NT2/D1 (cell line): Measurements from ENCODE around the gene TSHR.
A peak's percentile ranks its signal among the peaks of the same experiment; 100 is the strongest.

ENCODE experiments used
- DNase-seq: peaks from one replicate; pipeline ENCODE4 v3.0.0-alpha.2; 2011; ENCODE audit warnings: low read depth, low spot score
- H3K27me3 ChIP-seq: 2 replicates; pipeline ENCODE4 v1.6.0; 2011; ENCODE audit warnings: mild to moderate bottlenecking; ENCODE audit not compliant: insufficient read length, insufficient read depth
- H3K36me3 ChIP-seq: 2 replicates; pipeline ENCODE4 v1.6.1; 2011; ENCODE audit warnings: mild to moderate bottlenecking, low read length, mixed read lengths; ENCODE audit not compliant: insufficient read depth, insufficient read length
- H3K4me1 ChIP-seq: 2 replicates; pipeline ENCODE4 v1.5.1; 2011; ENCODE audit not compliant: insufficient read depth, insufficient read length
- H3K4me3 ChIP-seq: 2 replicates; pipeline ENCODE4 v1.5.1; 2011; ENCODE audit warnings: low read depth; ENCODE audit not compliant: insufficient read length
- H3K9ac ChIP-seq: 2 replicates; pipeline ENCODE4 v1.6.0; 2011; ENCODE audit warnings: low read depth; ENCODE audit not compliant: insufficient read length
- H3K9me3 ChIP-seq: 2 replicates; pipeline ENCODE4 v1.5.1; 2011; ENCODE audit warnings: mild to moderate bottlenecking, low read length; ENCODE audit not compliant: insufficient read depth
- SUZ12 ChIP-seq: IDR thresholded peaks from 2 replicates; pipeline ENCODE4 v1.6.1; 2011; ENCODE audit not compliant: insufficient read length, insufficient read depth; ENCODE audit errors: extremely low read depth
- YY1 ChIP-seq: IDR thresholded peaks from 2 replicates; pipeline ENCODE4 v1.6.1; 2011; ENCODE audit not compliant: insufficient read length, insufficient read depth
- ZNF274 ChIP-seq: IDR thresholded peaks from 2 replicates; pipeline ENCODE4 v1.6.1; 2011; ENCODE audit warnings: mild to moderate bottlenecking, low read depth, low read length

TSHR gene

GRCh38 chr14:80927083-80927989 lies 28.1 kb upstream of the TSHR start:
- TF ChIP-seq SUZ12 (no peak), YY1 (no peak), ZNF274 (no peak)
- H3K36me3 ChIP-seq, result peaks cover 3% of the 10 kb centered on the region
- peaks cover 2% of the 10 kb centered on the region for H3K4me1 ChIP-seq
- DNase-seq, result no peak
- no peaks in the 10 kb centered on the region for H3K27me3 ChIP-seq
- H3K9me3 ChIP-seq, result no peaks in the 10 kb centered on the region
- H3K4me3 ChIP-seq, result no peak overlapping the region
- no peak overlapping the region for H3K9ac ChIP-seq

- no peak for DNase-seq
- no peak for TF ChIP-seq ZNF274
- no peak for TF ChIP-seq YY1
- no peak for TF ChIP-seq SUZ12
- no peaks in the 10 kb centered on the region for H3K9me3 ChIP-seq
- H3K36me3 ChIP-seq, result peaks cover 9% of the 10 kb centered on the region
- H3K27me3 ChIP-seq, result no peaks in the 10 kb centered on the region
- peaks cover 2% of the 10 kb centered on the region for H3K4me1 ChIP-seq
- no peak overlapping the region for H3K4me3 ChIP-seq
- H3K9ac ChIP-seq, result no peak overlapping the region
Observed at GRCh38 chr14:80930095-80930494, 25.3 kb upstream of the TSHR start.

GRCh38 chr14:80930836-80931389 lies 24.5 kb upstream of the TSHR start:
- DNase-seq, result no peak
- H3K36me3 ChIP-seq, result peaks cover 11% of the 10 kb centered on the region
- peaks cover 2% of the 10 kb centered on the region for H3K4me1 ChIP-seq
- no peak overlapping the region for H3K9ac ChIP-seq
- no peak overlapping the region for H3K4me3 ChIP-seq
- H3K9me3 ChIP-seq, result no peaks in the 10 kb centered on the region
- no peaks in the 10 kb centered on the region for H3K27me3 ChIP-seq
- no peak for TF ChIP-seq ZNF274
- no peak for TF ChIP-seq SUZ12
- no peak for TF ChIP-seq YY1

- TF ChIP-seq ZNF274 (no peak), YY1 (no peak), SUZ12 (no peak)
- Histone ChIP-seq H3K4me3 (no peak overlapping the region), H3K4me1 (no peaks in the 10 kb centered on the region), H3K27me3 (no peaks in the 10 kb centered on the region), H3K9ac (no peak overlapping the region), H3K36me3 (peaks cover 14% of the 10 kb centered on the region), H3K9me3 (no peaks in the 10 kb centered on the region)
- DNase-seq, result no peak
Observed at GRCh38 chr14:80933282-80933681, 22.1 kb upstream of the TSHR start.

- DNase-seq, result no peak
- Histone ChIP-seq H3K9ac (no peak overlapping the region), H3K27me3 (no peaks in the 10 kb centered on the region), H3K4me1 (no peaks in the 10 kb centered on the region), H3K9me3 (no peaks in the 10 kb centered on the region), H3K4me3 (no peak overlapping the region), H3K36me3 (peaks cover 15% of the 10 kb centered on the region)
- TF ChIP-seq YY1 (no peak), ZNF274 (no peak)
Observed at GRCh38 chr14:80933686-80934085, 21.7 kb upstream of the TSHR start.

- Histone ChIP-seq H3K4me1 (no peaks in the 10 kb centered on the region), H3K4me3 (no peak overlapping the region), H3K27me3 (no peaks in the 10 kb centered on the region), H3K9ac (no peak overlapping the region), H3K9me3 (no peaks in the 10 kb centered on the region), H3K36me3 (peaks cover 13% of the 10 kb centered on the region)
- DNase-seq, result no peak
- TF ChIP-seq ZNF274 (no peak), YY1 (no peak), SUZ12 (no peak)
Observed at GRCh38 chr14:80940146-80940545, 15.3 kb upstream of the TSHR start.

GRCh38 chr14:80941241-80942185 lies 13.9 kb upstream of the TSHR start, which contains the start of gene CEP128:
CEP128 (minus strand) TSS chr14:80941738.
- Histone ChIP-seq H3K4me3 (peak within 1 kb of the TSS; percentile 77), H3K4me1 (no peaks in the 10 kb centered on the region), H3K9me3 (no peaks in the 10 kb centered on the region), H3K36me3 (peaks cover 8% of the 10 kb centered on the region), H3K27me3 (no peaks in the 10 kb centered on the region), H3K9ac (peak within 1 kb of the TSS; percentile 80)
- TF ChIP-seq ZNF274, result no peak
- no peak for TF ChIP-seq SUZ12
- TF ChIP-seq YY1, result no peak
- peak; percentile 90 for DNase-seq
